NCI-H1417 treated with DMSO at 0.1 percent for 48 hours (cell line): ENCODE data around the gene BCL2L15.

ENCODE experiments used
- DNase-seq: peaks from one replicate; lab custom pipeline; 2025; lab: John Stamatoyannopoulos, UW

BCL2L15 gene

DNA sequence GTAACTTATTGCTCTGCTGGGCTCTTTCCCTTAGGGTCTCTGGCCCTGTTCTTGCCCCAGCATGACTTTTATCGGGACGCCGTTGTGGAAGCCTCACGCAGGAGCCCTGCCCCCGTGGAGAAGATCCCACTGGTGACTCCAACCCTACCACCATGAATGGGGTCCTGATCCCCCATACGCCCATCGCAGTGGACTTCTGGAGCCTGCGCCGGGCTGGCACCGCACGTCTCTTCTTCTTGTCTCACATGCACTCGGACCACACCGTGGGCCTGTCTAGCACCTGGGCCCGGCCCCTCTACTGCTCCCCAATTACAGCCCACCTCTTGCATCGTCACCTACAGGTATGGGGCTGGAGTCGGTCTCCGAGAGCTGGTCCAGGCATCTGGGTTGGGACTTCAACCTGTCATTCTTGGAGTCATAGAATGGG, 18.1 kb upstream of the BCL2L15 start:
- no peak for DNase-seq

DNA sequence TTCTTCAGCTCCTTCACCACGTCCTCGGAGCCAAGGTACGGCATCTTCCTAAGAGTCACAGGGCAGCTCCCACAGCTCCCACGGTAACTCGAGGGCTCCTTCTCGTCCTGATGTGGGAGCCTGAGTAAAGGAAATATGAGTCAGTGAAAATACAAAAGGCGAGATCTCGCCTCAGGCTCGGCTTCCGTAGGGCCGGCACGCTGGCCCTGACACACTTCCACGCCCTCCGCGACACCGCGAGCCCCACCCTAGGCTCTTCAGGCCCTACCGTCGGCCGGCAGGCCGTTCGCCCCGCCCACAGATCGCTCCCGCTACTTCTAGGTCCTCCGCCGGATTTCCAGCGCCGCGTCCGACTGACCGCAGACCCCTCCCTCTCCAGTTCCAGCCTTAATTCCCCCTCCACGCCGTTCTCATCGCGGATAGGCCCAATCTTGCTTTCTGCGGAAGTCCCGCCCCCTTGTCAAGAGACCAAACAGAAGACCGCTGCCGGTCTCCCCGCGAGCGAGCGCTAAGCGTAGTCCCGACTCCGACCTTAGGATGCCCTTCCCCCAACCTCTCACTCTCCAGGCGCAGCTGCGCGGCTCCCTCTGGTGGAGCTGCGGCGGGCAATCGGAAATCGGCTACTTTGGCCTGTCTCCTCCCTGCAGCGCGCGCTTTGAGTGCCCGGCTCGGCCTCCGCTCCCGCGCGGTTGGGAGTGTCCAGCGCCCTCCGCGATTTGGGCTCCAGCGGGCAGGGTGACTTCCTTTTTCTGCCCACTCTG, 17.5 kb upstream of the BCL2L15 start, which contains the start of the genes AP4B1 and DCLRE1B:
AP4B1 (minus strand) TSS at position 126 of the 761 bp plus-strand sequence; CDS start at position 44, 82 bp downstream.
DCLRE1B (plus strand) TSS at position 653 of the 761 bp plus-strand sequence. CDS start 261 bp downstream, outside the sequence.
- DNase-seq: peak; percentile 96

- DNase-seq: no peak
Measured at GRCh38 chr1:113904293-113904673, 16.9 kb upstream of the BCL2L15 start.

GRCh38 chr1:113903501-113904292, 16.3 kb upstream of the BCL2L15 start:
- DNase-seq: no peak

DNA sequence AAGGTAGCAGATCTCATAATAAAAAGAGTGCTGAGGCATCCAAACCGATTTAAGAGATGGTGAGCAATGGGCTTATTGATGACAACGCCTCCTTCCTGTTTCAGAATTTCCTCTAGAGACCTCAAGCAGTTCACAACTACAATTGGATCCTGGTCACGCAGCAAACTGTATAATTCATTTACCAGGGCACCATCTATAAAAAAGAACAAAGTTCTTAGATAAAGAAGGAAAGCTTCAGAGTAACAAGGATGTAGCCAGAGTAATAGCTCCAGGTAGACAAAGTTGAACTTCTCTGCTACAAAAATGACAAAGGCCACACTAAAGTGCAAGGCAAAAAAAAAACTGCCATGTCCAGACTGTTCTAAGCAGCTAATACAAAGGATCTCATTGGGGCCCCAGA, 13.8 kb upstream of the BCL2L15 start:
- DNase-seq: no peak

DNA sequence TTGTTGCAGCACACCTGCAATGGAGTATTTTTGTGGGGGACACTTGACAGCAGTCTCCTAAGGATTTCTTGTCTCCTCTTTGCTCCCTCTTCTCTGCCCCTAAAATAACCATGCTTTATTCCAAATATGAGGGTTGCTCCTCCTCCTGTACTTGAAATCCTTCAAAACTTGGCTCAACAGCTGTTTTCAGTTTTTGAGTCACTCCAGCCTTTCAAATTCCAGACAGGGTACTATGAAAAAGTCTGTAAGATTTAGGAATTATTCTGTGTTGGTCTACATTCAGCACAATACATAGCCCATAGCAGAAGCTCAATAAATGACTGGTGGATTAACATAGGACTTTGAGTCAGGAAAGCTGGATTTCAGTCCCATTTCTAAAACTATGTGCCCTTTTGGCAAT, 11.7 kb upstream of the BCL2L15 start:
- no peak for DNase-seq

GRCh38 chr1:113898241-113898814, 10.9 kb upstream of the BCL2L15 start:
- no peak for DNase-seq

DNA sequence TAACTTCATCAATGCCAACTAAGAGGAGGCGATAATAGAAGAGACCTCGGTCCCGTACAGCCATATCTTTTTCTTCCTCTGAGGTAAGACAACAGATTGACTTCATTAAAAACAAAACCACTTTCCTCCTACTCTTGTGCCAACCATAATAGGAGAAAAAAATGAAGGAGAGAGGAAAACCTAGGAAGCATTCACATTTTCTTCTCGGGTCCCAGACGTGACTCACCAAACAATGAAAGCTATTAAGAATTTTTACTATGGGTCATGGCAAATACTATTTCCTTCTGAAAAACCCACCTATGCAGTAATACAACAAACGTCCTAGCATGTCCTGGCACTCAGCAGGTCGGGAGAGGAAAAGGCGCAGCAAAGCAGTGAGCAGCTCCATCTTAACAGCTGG, 8.6 kb upstream of the BCL2L15 start:
- DNase-seq: no peak

GRCh38 chr1:113895098-113895497, 7.7 kb upstream of the BCL2L15 start:
- DNase-seq: no peak

DNA sequence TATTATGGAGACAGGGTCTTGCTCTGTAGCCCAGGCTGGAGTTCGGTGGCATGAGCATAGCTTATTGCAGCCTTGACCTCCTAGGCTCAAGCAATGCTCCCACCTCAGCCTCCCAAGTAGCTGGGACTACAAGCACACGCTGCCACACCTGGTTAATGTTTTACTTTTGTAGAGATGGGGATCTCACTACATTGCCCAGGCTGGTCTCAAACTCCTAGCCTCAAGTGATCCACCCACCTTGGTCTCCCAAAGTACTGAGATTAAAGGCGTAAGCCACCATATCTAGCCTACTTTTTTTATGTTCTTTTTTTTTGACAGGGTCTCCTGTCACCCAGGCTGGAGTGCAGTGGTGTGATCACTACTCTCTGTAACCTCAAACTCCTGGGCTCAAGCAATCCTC, 5.9 kb upstream of the BCL2L15 start:
- no peak for DNase-seq

DNA sequence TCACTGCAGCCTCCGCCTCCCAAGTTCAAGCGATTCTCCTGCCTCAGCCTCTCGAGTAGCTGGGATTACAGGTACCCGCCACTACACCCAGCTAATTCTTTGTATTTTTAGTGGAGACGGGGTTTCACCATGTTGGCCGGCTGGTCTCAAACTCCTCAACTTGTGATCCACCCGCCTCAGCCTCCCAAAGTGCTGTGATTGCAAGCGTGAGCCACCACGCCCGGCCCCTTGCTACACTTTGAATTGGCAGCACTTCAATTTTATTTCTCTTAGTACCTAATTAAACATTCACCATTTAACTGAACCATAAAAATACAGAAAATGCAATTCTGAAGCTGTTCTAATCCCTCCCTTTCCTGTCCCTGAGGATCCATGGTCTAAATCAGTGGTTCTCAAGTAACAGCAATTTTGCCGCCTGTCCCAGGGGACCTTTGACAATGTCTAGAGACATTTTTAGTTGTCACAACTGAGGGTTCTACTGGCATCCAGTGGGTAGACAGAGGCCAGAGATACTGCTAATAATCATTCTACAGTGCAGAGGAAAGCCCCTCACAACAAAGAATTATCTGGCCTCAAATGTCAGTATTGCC, 4.3 kb upstream of the BCL2L15 start:
- DNase-seq: no peak

GRCh38 chr1:113890816-113891215, 3.4 kb upstream of the BCL2L15 start:
- no peak for DNase-seq

DNA sequence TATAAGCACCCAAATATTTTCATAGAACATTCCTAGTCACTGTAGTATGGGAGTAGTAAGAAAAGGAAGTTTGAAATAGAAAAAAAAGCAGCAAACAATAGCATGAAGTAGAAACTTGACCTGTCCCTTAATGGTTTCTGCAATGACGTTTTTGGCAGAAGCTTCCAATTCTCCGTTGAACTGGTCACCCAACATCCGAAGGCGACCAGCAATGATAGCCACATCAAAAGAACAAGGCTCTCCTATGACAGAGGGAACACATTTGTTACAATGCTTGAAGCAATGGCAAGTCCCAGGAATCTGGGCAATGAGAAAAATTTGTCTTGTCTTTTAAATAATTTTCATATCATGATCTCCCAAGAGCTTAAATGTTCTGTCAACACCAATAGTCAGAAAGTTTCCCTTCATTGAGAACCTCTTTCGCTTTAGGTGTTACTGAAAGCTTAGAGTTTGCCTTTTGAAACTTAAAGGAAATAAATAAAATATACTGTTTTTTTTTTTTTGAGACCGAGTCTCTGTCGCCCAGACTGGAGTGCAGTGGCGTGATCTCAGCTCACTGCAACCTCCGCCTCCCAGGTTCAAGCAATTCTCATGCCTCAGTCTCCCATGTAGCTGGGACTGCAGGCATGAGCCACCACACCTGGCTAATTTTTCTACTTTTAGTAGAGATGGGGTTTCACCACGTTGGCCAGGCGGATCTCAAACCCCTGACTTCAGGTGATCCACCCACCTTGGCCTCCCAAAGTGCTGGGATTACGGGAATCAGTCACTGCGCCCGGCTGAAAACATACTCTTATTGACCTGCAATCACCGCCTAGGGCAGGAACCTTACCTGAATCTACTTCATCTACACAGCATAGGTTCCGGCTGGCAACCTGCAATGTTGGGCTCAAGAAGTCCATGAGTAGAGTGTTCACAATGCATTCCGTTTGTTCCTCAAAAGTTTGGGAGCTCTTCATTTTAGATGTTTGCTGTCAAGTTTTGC, 672 bp downstream of the BCL2L15 start:
- DNase-seq: no peak

- DNase-seq: no peak
Measured at GRCh38 chr1:113881661-113882060, 5.7 kb downstream of the BCL2L15 start.

- DNase-seq: no peak
Measured at GRCh38 chr1:113879739-113880038, 7.7 kb downstream of the BCL2L15 start.

DNA sequence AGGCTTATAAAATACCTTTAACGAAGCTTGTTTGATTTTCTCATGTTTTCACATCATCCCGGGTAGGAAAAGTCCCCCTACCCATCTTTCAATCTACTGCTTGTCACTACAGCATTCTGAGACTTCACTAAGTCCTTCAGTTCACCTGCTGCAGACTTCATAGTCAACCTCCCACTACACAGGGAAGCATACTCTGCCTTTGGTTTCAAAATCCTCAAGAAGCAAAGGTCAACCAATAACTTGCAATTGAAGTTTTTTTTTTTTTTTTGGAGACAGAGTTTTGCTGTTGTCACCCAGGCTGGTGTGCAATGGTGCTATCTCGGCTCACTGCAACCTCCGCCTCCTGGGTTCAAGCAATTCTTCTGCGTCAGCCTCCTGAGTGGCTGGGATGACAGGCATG, 11.2 kb downstream of the BCL2L15 start:
- DNase-seq: no peak

DNA sequence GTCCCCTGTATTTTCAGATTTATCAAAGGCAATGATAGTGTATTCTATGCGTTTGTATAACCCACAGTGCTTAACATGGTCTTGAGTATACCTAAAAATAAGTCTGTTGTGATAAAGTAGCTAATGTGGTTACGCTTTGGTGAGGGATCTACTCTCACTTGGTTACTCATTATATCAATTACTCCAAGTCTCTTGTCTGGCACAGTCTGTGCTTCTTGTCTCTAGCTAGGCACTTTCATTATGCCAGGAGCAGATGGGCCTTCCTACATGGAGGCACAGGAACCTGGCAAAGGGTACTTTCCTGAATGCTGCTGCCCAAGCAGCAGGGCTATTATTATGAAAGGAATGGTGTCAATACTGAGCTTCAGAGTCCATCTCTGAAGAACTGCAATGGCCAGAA, 11.7 kb downstream of the BCL2L15 start:
- no peak for DNase-seq

DNA sequence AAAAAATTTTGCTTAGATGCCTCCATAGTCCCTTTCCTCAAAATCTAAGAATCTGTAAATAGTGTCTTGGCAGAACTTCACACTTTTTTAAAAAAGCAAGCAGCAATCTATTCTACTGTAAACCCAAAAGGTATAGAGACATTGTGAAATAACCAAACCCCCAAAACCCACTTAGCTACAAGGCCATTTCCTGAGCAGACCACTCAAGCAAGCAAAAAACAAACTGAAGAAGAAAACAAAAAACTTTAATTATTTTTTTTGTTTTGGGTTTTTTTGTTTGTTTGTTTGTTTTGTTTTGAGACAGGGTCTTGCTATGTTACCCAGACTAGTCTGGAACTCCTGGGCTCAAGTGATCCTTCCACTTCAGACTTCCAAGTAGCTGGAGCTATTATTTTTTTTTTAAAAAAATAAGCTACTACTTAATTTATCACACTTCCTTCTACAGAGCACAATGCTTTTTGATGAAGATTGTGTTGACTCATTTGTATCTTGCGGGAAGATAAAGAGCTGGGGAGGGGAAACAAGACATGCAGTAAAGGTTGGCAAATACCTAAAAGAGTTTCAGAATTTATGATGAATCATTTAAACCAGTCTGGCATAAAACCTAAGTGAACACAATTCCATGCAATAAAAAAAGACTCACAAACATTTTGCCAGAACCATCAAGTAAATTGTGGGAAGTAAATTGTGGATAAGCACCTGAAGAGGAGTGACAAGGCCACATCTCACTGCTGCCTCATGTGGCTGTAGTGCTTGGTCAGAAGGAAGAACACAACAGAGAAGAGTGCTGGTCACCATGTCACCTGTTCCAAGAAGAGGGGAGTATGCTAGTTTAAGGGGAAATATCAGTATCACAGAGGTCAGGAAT, 13.1 kb downstream of the BCL2L15 start:
- DNase-seq: no peak

- no peak for DNase-seq
Measured at GRCh38 chr1:113872219-113872935, 15.0 kb downstream of the BCL2L15 start.

GRCh38 chr1:113871597-113872113, 15.7 kb downstream of the BCL2L15 start, which contains the start of gene PTPN22:
TSS of gene PTPN22 (minus strand) at chr1:113871712.
- no peak for DNase-seq
